ENCODE results near the gene RNF31. TPM values are rescaled to one million over a fixed set of nuclear protein-coding genes. Genes with fewer than 3 reads are reported as not detected.

RNF31 gene
- total RNA-seq, 2 donors from 2014 or later: 75.5 to 82.9 TPM

- Histone ChIP-seq H3K9ac (ENCODE audit: extremely low read depth, low read length, poor library complexity, severe bottlenecking) (no peak overlapping the region), H3K27me3 (ENCODE audit: control insufficient read depth, insufficient read depth, low read length, poor library complexity, severe bottlenecking) (no peaks in the 10 kb centered on the region), H3K36me3 (ENCODE audit: control insufficient read depth, insufficient read depth, low read length) (peaks cover 22% of the 10 kb centered on the region), H3K27ac (ENCODE audit: low read depth, low read length) (no peak overlapping the region), H3K4me1 (ENCODE audit: control insufficient read depth, insufficient read depth, low read length) (no peaks in the 10 kb centered on the region), H3K4me3 (ENCODE audit: low read length) (no peak overlapping the region), H3K9me3 (ENCODE audit: control insufficient read depth, low read length) (no peaks in the 10 kb centered on the region)
- 91 to 96% methylated on average over 3 of the region's 3 CpGs for WGBS, 2 experiments (ENCODE audit: insufficient coverage in 1 of 2, insufficient read length in 1 of 2)
- H3K9me3 Mint-ChIP-seq: no peaks in the 10 kb centered on the region
- no peak overlapping the region for H3K27ac Mint-ChIP-seq
- no peaks in the 10 kb centered on the region for H3K4me1 Mint-ChIP-seq
- no peak overlapping the region for H3K4me3 Mint-ChIP-seq
- no peak for DNase-seq
- no peak for TF ChIP-seq CTCF (conservative IDR thresholded peaks at IDR 0.05)
- no peaks in the 10 kb centered on the region for H3K27me3 Mint-ChIP-seq (ENCODE audit: insufficient read depth)
- peaks cover 26% of the 10 kb centered on the region for H3K36me3 Mint-ChIP-seq (ENCODE audit: low read depth)
These were observed 20.3 kb downstream of the RNF31 start for GRCh38 chr14:24167469-24168114.

- peak within 1 kb of the TSS; percentile 76 for H3K4me3 Mint-ChIP-seq
- no peaks in the 10 kb centered on the region for H3K9me3 Mint-ChIP-seq
- no peaks in the 10 kb centered on the region for H3K27me3 Mint-ChIP-seq (ENCODE audit: insufficient read depth)
- peak within 1 kb of the TSS; percentile 60 for H3K27ac ChIP-seq (ENCODE audit: low read depth, low read length)
- H3K9me3 ChIP-seq (ENCODE audit: control insufficient read depth, low read length): no peaks in the 10 kb centered on the region
- no peaks in the 10 kb centered on the region for H3K4me1 Mint-ChIP-seq
- peak within 1 kb of the TSS; percentile 85 for H3K4me3 ChIP-seq (ENCODE audit: low read length)
- H3K27ac Mint-ChIP-seq: peak within 1 kb of the TSS; percentile 89
- 22 to 34% methylated on average over 41 to 63 of the region's 63 CpGs for WGBS, 2 experiments (ENCODE audit: insufficient coverage in 1 of 2, insufficient read length in 1 of 2)
- H3K36me3 Mint-ChIP-seq (ENCODE audit: low read depth): peaks cover 20% of the 10 kb centered on the region
- no peaks in the 10 kb centered on the region for H3K27me3 ChIP-seq (ENCODE audit: control insufficient read depth, insufficient read depth, low read length, poor library complexity, severe bottlenecking)
- DNase-seq: peak; percentile 100
- peak within 1 kb of the TSS; percentile 49 for H3K9ac ChIP-seq (ENCODE audit: extremely low read depth, low read length, poor library complexity, severe bottlenecking)
- H3K4me1 ChIP-seq (ENCODE audit: control insufficient read depth, insufficient read depth, low read length): no peaks in the 10 kb centered on the region
- TF ChIP-seq CTCF (conservative IDR thresholded peaks at IDR 0.05): no peak
- peaks cover 1% of the 10 kb centered on the region for H3K36me3 ChIP-seq (ENCODE audit: control insufficient read depth, insufficient read depth, low read length)
These were observed 24.3 kb downstream of the RNF31 start, which contains the start of gene REC8 for GRCh38 chr14:24171422-24172260. REC8 (plus strand) TSS chr14:24172080; CDS start chr14:24172553, 473 bp downstream.

GRCh38 chr14:24172261-24172860 is 25.1 kb downstream of the RNF31 start:
- peak overlapping the region; percentile 49 for H3K9ac ChIP-seq (ENCODE audit: extremely low read depth, low read length, poor library complexity, severe bottlenecking)
- H3K4me3 Mint-ChIP-seq: peak overlapping the region; percentile 76
- WGBS, 2 experiments (ENCODE audit: insufficient coverage in 1 of 2, insufficient read length in 1 of 2): 78 to 80% methylated on average over 12 to 29 of the region's 30 CpGs
- no peaks in the 10 kb centered on the region for H3K9me3 Mint-ChIP-seq
- no peak for TF ChIP-seq CTCF (conservative IDR thresholded peaks at IDR 0.05)
- H3K27ac Mint-ChIP-seq: peak overlapping the region; percentile 67
- peaks cover 4% of the 10 kb centered on the region for H3K36me3 ChIP-seq (ENCODE audit: control insufficient read depth, insufficient read depth, low read length)
- no peaks in the 10 kb centered on the region for H3K9me3 ChIP-seq (ENCODE audit: control insufficient read depth, low read length)
- H3K27me3 Mint-ChIP-seq (ENCODE audit: insufficient read depth): no peaks in the 10 kb centered on the region
- H3K4me1 Mint-ChIP-seq: no peaks in the 10 kb centered on the region
- peaks cover 25% of the 10 kb centered on the region for H3K36me3 Mint-ChIP-seq (ENCODE audit: low read depth)
- no peaks in the 10 kb centered on the region for H3K27me3 ChIP-seq (ENCODE audit: control insufficient read depth, insufficient read depth, low read length, poor library complexity, severe bottlenecking)
- DNase-seq: peak; percentile 66
- H3K4me1 ChIP-seq (ENCODE audit: control insufficient read depth, insufficient read depth, low read length): no peaks in the 10 kb centered on the region
- H3K27ac ChIP-seq (ENCODE audit: low read depth, low read length): peak overlapping the region; percentile 60
- peak overlapping the region; percentile 85 for H3K4me3 ChIP-seq (ENCODE audit: low read length)
